HepG2 (cell line): Measurements from ENCODE around the gene TMX2. TPM values are rescaled to one million over a fixed set of nuclear protein-coding genes. Genes with fewer than 3 reads are reported as not detected.
A peak's percentile ranks its signal among the peaks of the same experiment; 100 is the strongest.

ENCODE experiments used
- CCAR2 ChIP-seq: fragments of 200-400 bp; formaldehyde crosslinking; optimal IDR thresholded peaks from 2 replicates; pipeline ENCODE3; 2018; ENCODE audit warnings: low read depth, mild to moderate bottlenecking, low read length, moderate library complexity
- CENPT ChIP-seq: sonication (generic); formaldehyde crosslinking; IDR thresholded peaks from 2 replicates; pipeline ENCODE4 v1.8.0; 2022; ENCODE audit warnings: low read depth, mild to moderate bottlenecking, moderate library complexity, missing genetic modification reagents
- FLYWCH1 ChIP-seq: sonication (generic); formaldehyde crosslinking; IDR thresholded peaks from 2 replicates; pipeline ENCODE4 v1.8.1; 2023; ENCODE audit warnings: mild to moderate bottlenecking, missing genetic modification reagents
- FUBP1 ChIP-seq: sonication (generic); formaldehyde crosslinking; IDR thresholded peaks from 2 replicates; pipeline ENCODE4 v1.5.1; 2020; ENCODE audit warnings: missing genetic modification reagents, mild to moderate bottlenecking, borderline replicate concordance
- LRRFIP1 ChIP-seq: sonication (generic); formaldehyde crosslinking; conservative IDR thresholded peaks from 2 replicates; pipeline ENCODE4 v1.4.0; 2020; ENCODE audit warnings: missing genetic modification reagents
- SMARCC2 ChIP-seq: fragments of 450-650 bp; IDR thresholded peaks from 2 replicates; pipeline ENCODE4 v1.6.1; 2017; ENCODE audit warnings: antibody characterized with exemption, mild to moderate bottlenecking
- SP4 ChIP-seq: sonication (generic); formaldehyde crosslinking; IDR thresholded peaks from 2 replicates; pipeline ENCODE4 v1.8.1; 2023; ENCODE audit warnings: mild to moderate bottlenecking, missing genetic modification reagents
- TBX3 ChIP-seq: fragments of 450-650 bp; IDR thresholded peaks from 2 replicates; pipeline ENCODE4 v1.6.1; 2017; ENCODE audit warnings: antibody characterized with exemption, mild to moderate bottlenecking, inconsistent platforms, borderline replicate concordance
- TFDP1 ChIP-seq: IDR thresholded peaks from 2 replicates; pipeline ENCODE4 v1.6.1; 2016; ENCODE audit warnings: missing compliant biosample characterization, missing genetic modification reagents, borderline replicate concordance
- THAP9 ChIP-seq: sonication (generic); formaldehyde crosslinking; IDR thresholded peaks from 2 replicates; pipeline ENCODE4; 2020; ENCODE audit warnings: missing genetic modification reagents, mild to moderate bottlenecking, borderline replicate concordance
- ZNF318 ChIP-seq: sonication (generic); formaldehyde crosslinking; IDR thresholded peaks from 2 replicates; pipeline ENCODE4 v1.4.0; 2020; ENCODE audit warnings: mild to moderate bottlenecking, missing genetic modification reagents
- polyA plus RNA-seq, 8 experiments: library from polyadenylated mRNA; depleted of rRNA in 3 of 8; stranded (reverse) in 7 of 8; unstranded in 1 of 8; fragments of >200 nt; fragmentation: Illumina TruSeq in 4 of 8; extraction: Trizol in 4 of 8; gene quantifications; 2 replicates each; pipeline versions ENCODE4 v1.2.1 to v1.2.3, GENCODE V29; 2011 to 2016; ENCODE audit warnings: low read depth in 4 of 8, missing spikeins in 1 of 8, mixed read lengths in 1 of 8; ENCODE audit not compliant: insufficient read depth in 1 of 8
- total RNA-seq, 5 experiments: library from RNA; depleted of rRNA; stranded (reverse); fragments of >200 nt; fragmentation: Illumina TruSeq; extraction: Trizol; gene quantifications; 2 replicates each; pipeline ENCODE4 v1.2.3, GENCODE V29; 2016; ENCODE audit warnings: low read depth in 1 of 5

TMX2 gene
- total and polyA plus RNA-seq, 2 of the 13 experiments (the other 11 are each of a cell fraction or from before 2014, with no cell fraction given), result 84.5 to 129 TPM

- TF ChIP-seq FUBP1 (CRISPR knock-in tag) (no peak), FLYWCH1 (CRISPR knock-in tag) (no peak), LRRFIP1 (CRISPR knock-in tag) (no peak), THAP9 (CRISPR knock-in tag) (no peak), ZNF318 (CRISPR knock-in tag) (no peak), TFDP1 (CRISPR knock-in tag) (no peak), CCAR2 (no peak), SP4 (CRISPR knock-in tag) (peak; percentile 44; the same call in 1 of the 2 replicates), CENPT (CRISPR knock-in tag) (no peak), TBX3 (no peak), SMARCC2 (no peak)
Measured at GRCh38 chr11:57667117-57667735, 45.2 kb upstream of the TMX2 start (continued).
